Measurements from ENCODE around the gene PPM1H.
"Not testable (repeated sequence)": the region's sequence is repeated elsewhere in the genome, so short reads cannot be mapped to it uniquely, and the experiment has no call there.

PPM1H gene

DNA sequence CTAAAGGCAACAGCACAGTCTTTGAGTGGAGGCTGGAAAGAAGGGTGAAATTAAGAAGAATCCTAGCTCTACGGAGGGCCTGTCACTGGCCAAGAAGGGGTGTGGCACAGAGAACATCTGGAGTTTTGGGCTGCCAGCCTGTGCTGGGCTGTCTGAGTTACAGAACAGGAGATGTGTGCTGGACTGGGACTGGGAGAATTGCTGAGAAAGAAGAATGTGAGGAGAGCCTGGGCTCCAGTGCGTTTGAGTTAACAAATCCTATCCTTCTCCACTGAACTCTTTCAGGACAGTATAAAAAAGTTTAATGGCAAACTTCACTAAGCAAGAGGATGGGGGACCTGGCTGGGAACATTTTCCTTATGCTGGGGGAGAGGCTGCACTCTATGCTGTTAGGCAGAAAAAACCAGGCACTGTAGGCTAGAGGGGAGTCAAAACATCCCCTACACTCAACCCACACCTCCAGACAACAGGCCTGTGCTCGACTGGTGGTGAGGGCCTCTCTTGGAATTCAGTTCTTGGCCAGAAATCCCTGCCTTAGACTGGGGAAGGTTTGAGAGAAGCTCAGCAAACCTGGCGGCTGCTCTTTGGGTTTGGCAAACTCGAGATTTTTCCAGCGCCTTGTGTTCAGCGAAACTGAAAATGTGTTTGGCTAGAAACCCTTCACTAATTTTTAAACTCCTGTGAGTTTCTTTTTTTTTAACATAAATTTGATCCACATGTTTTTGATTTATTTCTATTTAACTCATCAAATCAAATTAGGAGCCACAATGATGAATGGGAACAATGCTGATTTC is 251.0 kb downstream of the PPM1H start:
- no peak for DNase-seq (ENCODE audit: low spot score)

DNA sequence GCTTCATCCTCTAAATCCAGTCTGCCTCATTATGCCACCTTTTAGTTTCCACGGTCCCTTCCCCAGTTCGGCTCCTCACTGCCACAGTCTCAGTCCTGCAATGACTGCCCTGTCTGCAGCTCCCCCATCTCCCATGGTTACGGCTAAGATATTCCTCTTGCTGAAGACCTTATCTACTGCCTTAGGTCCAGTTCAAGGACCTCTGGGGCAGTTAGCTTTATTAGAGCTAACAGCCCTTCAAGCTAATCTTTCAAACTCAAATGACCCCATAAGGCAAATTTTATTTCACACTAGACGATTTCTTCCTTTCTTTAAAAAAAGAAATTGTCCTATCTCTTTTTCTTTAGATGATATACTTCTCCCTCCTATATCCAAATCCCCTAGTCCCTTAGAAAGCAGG is 253.6 kb downstream of the PPM1H start:
- no peak for DNase-seq (ENCODE audit: low spot score)

DNA sequence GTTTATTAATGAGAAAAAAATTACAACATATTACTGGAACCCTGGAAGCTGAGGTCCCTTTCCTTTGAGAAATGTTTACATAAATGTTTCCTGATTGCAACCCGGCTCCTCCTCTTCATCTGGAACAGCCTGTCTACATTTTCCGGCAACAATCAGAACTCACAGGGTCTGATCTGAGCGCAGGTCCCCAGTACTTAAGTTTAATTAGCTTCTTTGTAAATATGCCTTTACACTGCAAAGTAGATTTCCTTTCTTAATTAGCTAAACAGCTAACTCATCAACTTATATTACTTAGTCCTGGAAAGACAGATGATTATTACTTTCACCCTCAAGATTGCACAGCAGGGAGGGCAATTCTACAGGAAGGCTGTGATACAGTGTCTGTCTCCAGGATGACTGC is 255.3 kb downstream of the PPM1H start:
- no peak for DNase-seq (ENCODE audit: low spot score)

- DNase-seq (ENCODE audit: low spot score), result no peak
Observed at GRCh38 chr12:62677355-62677754, 257.6 kb downstream of the PPM1H start.

DNA sequence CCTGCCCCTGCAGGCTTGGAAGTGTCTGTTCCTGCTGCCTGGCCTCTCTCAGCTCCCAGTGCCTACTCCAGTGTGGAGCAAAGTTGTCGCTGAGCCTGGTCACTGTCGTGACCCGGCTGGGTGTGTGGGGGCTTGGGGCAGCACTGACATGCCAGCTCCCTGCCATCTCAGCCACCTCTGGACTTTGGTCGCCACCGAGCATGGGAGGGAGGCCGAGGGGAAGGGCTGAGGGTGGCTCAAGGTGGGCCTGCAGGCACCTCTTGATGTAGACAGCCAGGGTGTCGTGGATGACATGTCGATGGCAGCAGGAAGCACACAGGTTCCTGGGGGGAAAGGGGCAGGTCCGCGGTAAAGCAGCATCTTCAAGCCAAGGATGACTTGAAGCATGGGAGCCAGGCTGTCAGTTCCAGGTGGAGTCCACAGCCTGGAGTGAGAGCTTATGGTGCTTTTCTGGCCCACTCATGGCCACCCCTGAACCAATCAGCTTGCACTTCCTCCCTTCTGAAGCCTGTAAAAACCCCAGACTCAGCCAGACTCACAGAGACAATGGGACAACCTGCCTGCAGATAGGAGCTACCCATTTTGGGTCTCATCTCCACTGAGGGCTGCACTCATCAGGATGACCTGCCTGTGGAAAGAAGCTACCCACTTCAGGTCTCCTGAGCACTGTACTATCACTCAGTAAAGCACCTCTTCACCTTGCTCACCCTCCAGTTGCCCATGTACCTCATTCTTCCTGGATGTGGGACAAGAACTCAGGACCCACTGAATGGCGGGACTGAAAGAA is 258.2 kb downstream of the PPM1H start:
- DNase-seq (ENCODE audit: low spot score), result no peak

DNA sequence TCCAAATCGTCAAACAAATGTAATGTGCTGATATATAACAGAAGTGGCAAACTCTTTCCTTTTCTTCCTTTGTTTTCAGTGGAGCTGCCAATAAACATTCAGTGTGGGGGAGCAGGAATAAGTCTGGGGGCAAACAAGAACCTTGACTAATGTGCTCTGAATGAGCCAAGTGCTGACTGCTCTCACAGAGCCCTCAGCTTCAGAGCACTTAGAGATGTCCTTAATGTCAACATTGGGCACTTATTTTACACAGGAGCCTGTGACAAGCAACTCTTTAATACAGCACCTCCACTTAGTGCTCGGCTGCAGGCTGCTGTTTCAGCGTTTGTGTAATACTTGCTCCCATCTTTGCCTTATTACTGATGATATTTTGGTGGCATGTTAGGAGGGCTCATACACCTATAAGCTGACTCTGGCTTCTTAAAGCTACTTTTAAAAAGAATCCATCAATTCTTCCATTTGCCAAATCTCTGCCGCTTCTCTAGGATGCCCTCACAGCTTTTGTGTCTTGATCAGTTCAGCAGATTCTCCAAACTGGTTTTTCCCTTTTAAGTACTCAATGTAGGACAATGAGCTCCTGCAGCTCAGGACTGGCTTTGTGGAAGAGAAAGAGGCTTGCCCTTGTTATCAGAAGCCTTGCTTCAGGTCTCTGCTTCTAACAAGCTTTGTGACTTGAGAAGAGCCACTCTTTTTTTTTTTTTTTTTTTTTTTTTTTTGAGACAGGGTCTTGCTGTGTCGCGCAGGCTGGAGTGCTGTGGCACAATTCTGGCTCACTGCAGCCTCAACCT is 261.7 kb downstream of the PPM1H start:
- no peak for DNase-seq (ENCODE audit: low spot score)

GRCh38 chr12:62670986-62671720 is 263.8 kb downstream of the PPM1H start:
- no peak for DNase-seq (ENCODE audit: low spot score)

- DNase-seq (ENCODE audit: low spot score), result no peak
Observed at GRCh38 chr12:62668782-62669181, 266.2 kb downstream of the PPM1H start.

GRCh38 chr12:62664951-62665350 is 270.0 kb downstream of the PPM1H start:
- not testable (repeated sequence) for DNase-seq (ENCODE audit: low spot score)

DNA sequence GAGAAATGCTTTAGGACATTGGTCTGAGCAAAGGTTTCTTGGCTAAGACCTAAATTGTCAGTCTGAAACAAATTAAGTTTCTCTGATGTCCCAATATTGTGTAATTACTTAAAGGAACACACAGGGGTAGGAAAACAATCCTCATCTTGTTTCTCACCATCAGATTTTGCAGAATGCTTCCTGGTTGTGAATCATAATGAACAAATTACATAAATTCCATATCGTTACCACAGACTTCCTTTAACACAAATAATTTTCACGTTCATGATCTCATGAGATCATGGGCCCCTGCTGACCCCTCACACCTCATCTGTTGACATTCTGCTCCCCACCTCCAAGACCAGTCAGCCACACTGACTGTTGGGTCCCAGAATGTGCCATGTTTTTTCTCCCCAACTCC is 274.2 kb downstream of the PPM1H start:
- DNase-seq (ENCODE audit: low spot score), result no peak

DNA sequence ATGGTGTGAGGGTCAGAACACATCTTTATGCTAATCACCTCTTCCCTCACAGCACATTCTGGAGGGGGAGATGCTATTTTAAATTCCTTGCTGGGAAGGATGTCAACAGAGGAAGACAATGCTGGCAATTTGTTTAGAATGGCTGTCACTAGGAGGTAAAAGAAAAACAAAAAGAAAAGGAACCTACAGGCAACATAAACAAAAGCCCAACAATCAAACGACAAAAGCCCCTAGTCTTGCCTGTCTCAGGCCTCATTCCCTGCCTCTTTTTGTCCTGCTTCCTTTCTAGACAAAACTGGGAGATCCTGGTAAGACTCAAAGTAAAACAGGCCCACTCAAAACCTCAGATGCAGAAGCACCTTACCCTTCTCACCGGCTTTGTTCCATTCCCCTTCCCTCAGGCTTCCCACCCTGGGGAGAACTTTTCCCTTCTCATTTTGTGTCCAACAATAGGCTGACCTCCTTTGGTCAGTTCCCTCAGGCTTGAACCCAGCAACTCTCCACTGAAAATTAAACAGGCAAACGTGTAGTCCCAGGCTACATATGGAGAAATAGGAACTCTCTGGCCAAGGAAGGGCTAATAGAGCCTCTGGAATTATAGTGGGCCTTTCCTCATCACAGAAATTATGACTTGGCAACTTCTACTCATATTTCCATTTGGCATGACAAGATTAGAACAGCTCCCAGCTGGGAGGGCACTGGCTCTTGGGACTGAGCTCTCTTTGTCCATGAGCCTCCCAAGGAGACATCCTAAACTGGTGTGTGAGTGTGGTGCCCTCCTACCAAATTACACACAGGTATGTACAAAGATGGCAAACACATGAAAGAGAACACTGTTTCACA is 275.3 kb downstream of the PPM1H start:
- DNase-seq (ENCODE audit: low spot score), result no peak

- DNase-seq (ENCODE audit: low spot score), result no peak
Observed at GRCh38 chr12:62658910-62659309, 276.0 kb downstream of the PPM1H start.

- DNase-seq (ENCODE audit: low spot score), result no peak
Observed at GRCh38 chr12:62657363-62657632, 277.7 kb downstream of the PPM1H start.

- DNase-seq (ENCODE audit: low spot score), result no peak
Observed at GRCh38 chr12:62656591-62657362, 278.2 kb downstream of the PPM1H start.

DNA sequence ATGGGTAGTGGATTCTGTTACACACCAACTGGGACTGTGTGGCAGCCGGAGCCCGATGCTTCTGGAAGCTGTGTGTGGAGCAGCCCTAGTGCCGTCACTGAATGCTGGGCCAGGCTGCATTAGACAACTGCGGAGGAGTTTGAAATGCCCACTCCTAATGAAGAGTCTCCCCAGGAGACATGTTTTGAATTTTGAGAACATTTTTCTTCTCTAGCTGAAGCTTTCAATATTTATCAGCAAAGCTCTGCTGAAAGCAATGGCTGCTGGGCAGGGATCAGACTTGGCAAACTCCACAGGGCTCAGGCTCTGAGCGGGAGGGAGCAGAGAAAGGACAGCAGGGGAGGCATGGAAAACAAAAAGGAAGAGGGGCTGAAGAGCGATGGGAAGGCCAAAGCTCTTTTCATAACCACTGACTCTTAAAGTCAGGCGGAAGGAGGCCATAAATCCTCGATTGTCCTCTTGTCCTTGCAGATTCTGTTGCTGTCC is 279.2 kb downstream of the PPM1H start:
- no peak for DNase-seq (ENCODE audit: low spot score)

- no peak for DNase-seq (ENCODE audit: low spot score)
Observed at GRCh38 chr12:62654326-62655241, 280.4 kb downstream of the PPM1H start.

DNA sequence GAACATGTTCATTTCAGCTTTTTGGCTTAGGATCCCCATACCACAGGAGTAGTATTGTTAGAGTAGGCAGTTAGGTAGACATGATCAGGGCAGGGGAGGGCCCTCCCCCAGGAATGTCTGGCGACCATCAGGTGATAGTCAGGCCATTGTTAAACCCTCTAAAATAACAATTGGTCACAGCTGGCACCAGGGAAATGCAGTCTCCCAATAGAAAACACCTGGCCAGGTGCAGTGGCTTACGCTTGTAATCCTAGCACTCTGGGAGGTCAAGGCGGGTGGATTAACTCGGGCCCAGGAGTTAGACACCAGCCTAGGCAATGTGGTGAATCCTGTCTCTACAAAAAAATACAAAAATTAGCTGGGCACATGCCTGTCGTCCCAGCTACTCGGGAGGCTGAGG is 281.2 kb downstream of the PPM1H start:
- DNase-seq (ENCODE audit: low spot score), result no peak

GRCh38 chr12:62653304-62653703 is 281.6 kb downstream of the PPM1H start:
- no peak for DNase-seq (ENCODE audit: low spot score)

- no peak for DNase-seq (ENCODE audit: low spot score)
Observed at GRCh38 chr12:62651138-62651537, 283.8 kb downstream of the PPM1H start.
